GM10248 (cell line): ENCODE measurements around the gene RPL27A.
A peak's percentile ranks its signal among the peaks of the same experiment; 100 is the strongest.

Experiments used
- CTCF ChIA-PET: fragments of 300-600 bp; sonication (Branson Sonifier 250); formaldehyde crosslinking; extraction: SDS; loops from one replicate; lab custom pipeline; 2021; ENCODE audit warnings: antibody characterized with exemption; lab: Yijun Ruan, JAX
- POLR2A ChIA-PET: fragments of 350-650 bp; sonication (Branson Sonifier 250); formaldehyde crosslinking; extraction: SDS; loops from one replicate; lab custom pipeline; 2020; ENCODE audit warnings: antibody characterized with exemption; lab: Yijun Ruan, JAX
- DNase-seq: peaks from one replicate; pipeline ENCODE4 v3.0.0; 2012; ENCODE audit errors: extremely low spot score
- TF ChIP-seq, protein P1 (sequence below): IDR thresholded peaks from 2 replicates; pipeline ENCODE4 v1.5.1; 2012; ENCODE audit warnings: mild to moderate bottlenecking, low read depth; ENCODE audit errors: extremely low read depth, missing control alignments, control extremely low read depth

Gene RPL27A

DNA sequence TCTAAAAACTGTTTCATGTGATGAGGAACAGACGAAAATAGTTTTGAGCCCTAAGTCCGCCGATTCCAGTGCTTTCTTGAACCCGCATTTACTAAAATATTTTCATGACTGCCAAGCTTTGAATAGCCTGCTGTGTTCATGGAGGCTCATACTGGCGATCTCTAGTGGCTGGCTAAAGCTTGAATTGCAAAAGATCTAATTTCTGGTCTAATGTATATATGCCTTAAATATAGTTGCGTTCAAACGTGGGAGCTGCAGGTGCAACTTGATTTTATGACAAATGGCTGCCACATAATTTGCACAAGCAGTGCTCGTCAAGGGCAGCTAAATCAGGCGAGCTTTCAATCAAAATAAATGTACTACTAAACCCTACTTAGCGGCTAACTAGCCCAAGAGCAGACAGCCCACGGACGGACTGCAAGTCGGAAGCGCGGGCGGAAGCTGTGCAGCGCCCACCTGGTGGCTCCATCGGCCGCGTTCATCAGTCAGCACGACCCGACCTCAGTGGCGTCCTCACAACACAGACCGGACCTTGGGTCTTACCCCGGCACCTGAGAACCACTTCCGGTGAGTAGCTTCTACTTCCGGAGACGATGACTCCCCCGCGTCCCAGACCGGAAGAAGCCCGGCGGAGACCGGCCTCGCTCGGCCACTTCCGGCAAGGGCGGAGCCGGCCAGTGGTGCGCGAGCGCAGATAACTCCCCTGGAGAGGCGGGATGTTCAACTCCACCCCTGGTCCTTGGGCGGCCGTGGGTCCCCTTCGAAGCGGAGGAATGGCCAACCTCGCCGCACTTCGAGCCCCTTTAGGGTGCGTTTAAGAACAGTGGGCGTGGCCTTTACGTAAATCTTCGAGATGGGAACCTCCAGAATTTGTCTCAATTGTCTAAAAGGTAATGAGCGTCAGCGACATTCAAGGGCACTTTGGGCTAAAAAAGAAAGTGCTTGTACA is 6.1 kb downstream of the RPL27A start:
- peak; percentile 96 for DNase-seq
- TF ChIP-seq, protein P1, sequence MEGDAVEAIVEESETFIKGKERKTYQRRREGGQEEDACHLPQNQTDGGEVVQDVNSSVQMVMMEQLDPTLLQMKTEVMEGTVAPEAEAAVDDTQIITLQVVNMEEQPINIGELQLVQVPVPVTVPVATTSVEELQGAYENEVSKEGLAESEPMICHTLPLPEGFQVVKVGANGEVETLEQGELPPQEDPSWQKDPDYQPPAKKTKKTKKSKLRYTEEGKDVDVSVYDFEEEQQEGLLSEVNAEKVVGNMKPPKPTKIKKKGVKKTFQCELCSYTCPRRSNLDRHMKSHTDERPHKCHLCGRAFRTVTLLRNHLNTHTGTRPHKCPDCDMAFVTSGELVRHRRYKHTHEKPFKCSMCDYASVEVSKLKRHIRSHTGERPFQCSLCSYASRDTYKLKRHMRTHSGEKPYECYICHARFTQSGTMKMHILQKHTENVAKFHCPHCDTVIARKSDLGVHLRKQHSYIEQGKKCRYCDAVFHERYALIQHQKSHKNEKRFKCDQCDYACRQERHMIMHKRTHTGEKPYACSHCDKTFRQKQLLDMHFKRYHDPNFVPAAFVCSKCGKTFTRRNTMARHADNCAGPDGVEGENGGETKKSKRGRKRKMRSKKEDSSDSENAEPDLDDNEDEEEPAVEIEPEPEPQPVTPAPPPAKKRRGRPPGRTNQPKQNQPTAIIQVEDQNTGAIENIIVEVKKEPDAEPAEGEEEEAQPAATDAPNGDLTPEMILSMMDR: peak; percentile 9
- POLR2A ChIA-PET: interaction anchor here (0.7 to 1.4 kb wide), 5 partner anchors 10 to 276 kb away, joined by 3 to 6 read pairs (median 4); partner anchors contain the start of gene TMEM9B
- CTCF ChIA-PET: interaction anchor here (0.7 to 1.3 kb wide), 6 partner anchors 10 to 449 kb away, joined by 3 to 5 read pairs (median 4); no protein-coding TSS in a partner anchor

DNA sequence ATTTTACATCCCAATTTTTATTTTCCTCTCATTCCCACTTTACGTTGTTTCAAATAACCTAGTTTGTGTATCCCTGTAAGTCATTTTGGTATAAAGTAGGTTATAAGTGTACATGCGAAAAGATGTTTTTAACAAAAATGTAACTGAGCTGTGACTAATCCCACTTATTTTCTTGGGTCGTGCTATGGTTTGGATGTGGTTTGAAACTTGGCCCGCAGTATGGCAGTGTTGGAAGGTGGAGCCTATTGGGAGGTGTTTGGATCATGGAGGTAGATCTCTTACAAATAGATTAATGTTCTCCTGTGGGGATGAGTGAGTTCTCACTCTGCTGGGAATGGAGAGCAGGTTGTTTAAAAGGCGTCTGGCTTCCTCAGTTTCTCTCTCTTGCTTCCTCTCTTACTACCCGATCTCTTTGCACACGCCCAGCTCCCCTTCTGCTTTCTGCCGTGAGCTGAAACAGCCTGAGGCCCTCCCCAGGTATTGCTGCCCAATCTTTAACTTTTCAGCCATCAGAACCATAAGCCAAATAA is 7.2 kb downstream of the RPL27A start:
- no peak for DNase-seq
- TF ChIP-seq, protein P1: no peak
- ChIA-PET CTCF (interaction anchor here (1.2 kb wide), 1 partner anchor 124 kb away, joined by 3 read pairs; no protein-coding TSS in a partner anchor), POLR2A (interaction anchor here (0.6 kb wide), 1 partner anchor 9 kb away, joined by 7 read pairs; no protein-coding TSS in a partner anchor)

DNA sequence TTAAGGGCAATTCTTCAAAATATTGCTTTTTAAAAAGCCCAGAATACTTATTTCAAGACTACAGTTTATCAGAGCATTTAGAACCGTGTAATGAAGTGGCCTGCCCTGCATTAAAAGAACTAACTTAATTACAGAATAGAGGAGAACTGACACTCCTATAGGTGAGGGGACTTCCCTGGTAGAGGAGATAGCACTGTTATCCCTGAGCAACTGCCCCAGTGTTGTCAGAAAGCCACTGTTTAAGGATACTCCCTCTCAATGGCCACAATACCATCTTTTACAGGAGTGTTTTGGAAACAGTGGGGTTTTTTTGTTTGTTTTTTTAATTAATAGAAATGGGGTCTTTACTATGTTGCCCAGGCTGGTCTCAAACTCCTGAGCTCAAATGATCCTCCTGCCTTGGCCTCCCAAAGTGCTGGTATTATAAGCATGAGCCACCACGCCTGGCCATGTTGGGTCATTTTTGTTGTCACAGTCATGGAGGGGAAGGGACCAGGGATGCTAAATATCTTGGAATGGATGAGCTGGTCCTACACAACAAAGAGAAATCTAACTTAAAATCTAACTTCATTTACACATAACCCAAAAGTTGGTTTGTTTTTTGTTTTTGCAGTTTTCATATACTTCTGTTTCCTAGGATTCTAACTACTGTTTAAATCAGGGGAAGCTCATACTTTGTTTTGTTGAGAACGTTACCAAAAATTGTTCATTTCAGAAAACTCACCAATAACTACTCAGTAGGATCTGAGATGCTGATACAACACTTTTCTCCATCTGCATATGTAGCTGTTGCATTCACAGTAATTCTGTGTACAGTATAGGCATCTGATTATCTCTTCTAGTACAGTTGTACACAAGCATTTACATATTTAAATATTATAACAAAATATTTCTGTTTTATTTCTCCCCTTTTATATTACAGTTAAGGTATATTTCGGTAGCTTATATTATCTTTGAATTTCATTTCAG is 8.1 kb downstream of the RPL27A start:
- ChIA-PET CTCF (interaction anchor here (1.0 kb wide), 1 partner anchor 123 kb away, joined by 5 read pairs; no protein-coding TSS in a partner anchor), POLR2A (no interaction called here)
- TF ChIP-seq, protein P1: no peak
- no peak for DNase-seq

- no peak for DNase-seq
- ChIA-PET POLR2A (no interaction called here), CTCF (interaction anchor here (1.0 kb wide), 1 partner anchor 122 kb away, joined by 5 read pairs; no protein-coding TSS in a partner anchor)
- TF ChIP-seq, protein P1: no peak
Observed at GRCh38 chr11:8691601-8692000, 9.0 kb downstream of the RPL27A start.

GRCh38 chr11:8692417-8692816 is 9.8 kb downstream of the RPL27A start:
- CTCF ChIA-PET: no interaction called here
- TF ChIP-seq, protein P1: no peak
- POLR2A ChIA-PET: no interaction called here
- DNase-seq: peak; percentile 5
